ENCODE data around the gene RASSF3.

RASSF3 gene

GRCh38 chr12:64736771-64737170 lies 126.5 kb downstream of the RASSF3 start:
- no peak for DNase-seq

GRCh38 chr12:64737539-64737938 lies 127.2 kb downstream of the RASSF3 start:
- peak; percentile 18 to 23 for DNase-seq

GRCh38 chr12:64739778-64740177 lies 129.5 kb downstream of the RASSF3 start:
- no peak for DNase-seq

- no peak for DNase-seq
These were observed 130.4 kb downstream of the RASSF3 start for GRCh38 chr12:64740646-64741045.

GRCh38 chr12:64742416-64742815 lies 132.1 kb downstream of the RASSF3 start:
- no peak for DNase-seq

- no peak for DNase-seq
These were observed 132.9 kb downstream of the RASSF3 start for GRCh38 chr12:64743206-64743605.

- DNase-seq: no peak
These were observed 134.3 kb downstream of the RASSF3 start for GRCh38 chr12:64744422-64745258.

- no peak for DNase-seq
These were observed 135.0 kb downstream of the RASSF3 start for GRCh38 chr12:64745259-64745807.

GRCh38 chr12:64745980-64746379 lies 135.7 kb downstream of the RASSF3 start:
- DNase-seq: no peak

GRCh38 chr12:64746663-64747062 lies 136.4 kb downstream of the RASSF3 start:
- no peak for DNase-seq

All from activated CD4-positive, alpha-beta T cell treated with anti-CD3 and anti-CD28 coated beads, Interleukin-2, amount 50 U/mL, for 4 hours (primary cell).